SJSA1 (cell line): ENCODE results near the gene NANP. TPM values are rescaled to one million over a fixed set of nuclear protein-coding genes. Genes with fewer than 3 reads are reported as not detected.
"Not testable (repeated sequence)": the region's sequence is repeated elsewhere in the genome, so short reads cannot be mapped to it uniquely, and the experiment has no call there.

ENCODE experiments used
- DNase-seq, 2 experiments: peaks; one replicate each; pipeline ENCODE4 v3.0.0-alpha.2; 2015 to 2020; ENCODE audit warnings: low spot score in 2 of 2, low read depth in 1 of 2
- H3K27ac ChIP-seq: fragments of 250-450 bp; sonication (Bioruptor Pico); 2 replicates; pipeline ENCODE4 v1.5.1; 2020; ENCODE audit warnings: mild to moderate bottlenecking, moderate library complexity
- H3K27me3 ChIP-seq: fragments of 250-450 bp; sonication (Bioruptor Pico); replicated peaks from 2 replicates; pipeline ENCODE4 v1.5.1; 2020; ENCODE audit warnings: mild to moderate bottlenecking, moderate library complexity
- H3K36me3 ChIP-seq: fragments of 250-450 bp; sonication (Bioruptor Pico); 2 replicates; pipeline ENCODE4 v1.5.1; 2020; ENCODE audit warnings: mild to moderate bottlenecking
- H3K4me1 ChIP-seq: fragments of 250-450 bp; sonication (Bioruptor Pico); replicated peaks from 2 replicates; pipeline ENCODE4 v1.6.1; 2021; ENCODE audit warnings: mild to moderate bottlenecking
- H3K4me3 ChIP-seq: fragments of 250-450 bp; sonication (Bioruptor Pico); 2 replicates; pipeline ENCODE4 v1.5.1; 2020; ENCODE audit warnings: mild to moderate bottlenecking
- H3K9me3 ChIP-seq: fragments of 250-450 bp; sonication (Bioruptor Pico); replicated peaks from 2 replicates; pipeline ENCODE4 v1.5.1; 2020; ENCODE audit warnings: mild to moderate bottlenecking
- total RNA-seq: library from RNA; depleted of rRNA; stranded (reverse); fragments of >200 nt; shearing (Covaris generic); gene quantifications from 2 replicates; pipeline ENCODE4 v1.2.3, GENCODE V29; 2014; rRNA removed

Gene NANP
- total RNA-seq = 7.6 and 9.8 TPM in 2 replicates

GRCh38 chr20:25623736-25624499 lies at the start of gene NANP:
TSS of gene NANP (minus strand) at chr20:25624014. CDS start at chr20:25623948, 66 bp downstream.
- no peaks in the 10 kb centered on the region for H3K9me3 ChIP-seq
- H3K27ac ChIP-seq = peak within 1 kb of the TSS; percentile 86
- peak within 1 kb of the TSS; percentile 83 for H3K4me3 ChIP-seq
- DNase-seq = peak; percentile 98
- no peaks in the 10 kb centered on the region for H3K27me3 ChIP-seq
- peaks cover 18% of the 10 kb centered on the region for H3K4me1 ChIP-seq
- peaks cover 8% of the 10 kb centered on the region for H3K36me3 ChIP-seq

- DNase-seq = no peak
- Histone ChIP-seq H3K27ac (no peak overlapping the region), H3K4me1 (0 out of 2 replicates have a peak, but pooled peaks cover 6% of the 10 kb centered on the region), H3K4me3 (no peak overlapping the region), H3K9me3 (no peaks in the 10 kb centered on the region), H3K36me3 (peaks cover 50% of the 10 kb centered on the region), H3K27me3 (no peaks in the 10 kb centered on the region)
Observed at GRCh38 chr20:25672659-25673235, 48.9 kb upstream of the NANP start.

GRCh38 chr20:25669826-25670422 lies 46.1 kb upstream of the NANP start:
- Histone ChIP-seq H3K4me3 (no peak overlapping the region), H3K27me3 (no peaks in the 10 kb centered on the region), H3K4me1 (no peaks in the 10 kb centered on the region), H3K36me3 (peaks cover 22% of the 10 kb centered on the region), H3K27ac (no peak overlapping the region), H3K9me3 (no peaks in the 10 kb centered on the region)
- DNase-seq = no peak

GRCh38 chr20:25668446-25668845 lies 44.6 kb upstream of the NANP start:
- Histone ChIP-seq H3K27ac (no peak overlapping the region), H3K9me3 (no peaks in the 10 kb centered on the region), H3K4me1 (no peaks in the 10 kb centered on the region), H3K4me3 (no peak overlapping the region), H3K36me3 (peaks cover 8% of the 10 kb centered on the region), H3K27me3 (no peaks in the 10 kb centered on the region)
- DNase-seq = no peak

GRCh38 chr20:25659999-25660398 lies 36.2 kb upstream of the NANP start:
- no peak overlapping the region for H3K4me3 ChIP-seq
- no peak overlapping the region for H3K27ac ChIP-seq
- no peaks in the 10 kb centered on the region for H3K9me3 ChIP-seq
- no peaks in the 10 kb centered on the region for H3K36me3 ChIP-seq
- H3K27me3 ChIP-seq = no peaks in the 10 kb centered on the region
- no peak for DNase-seq
- H3K4me1 ChIP-seq = no peaks in the 10 kb centered on the region

- no peaks in the 10 kb centered on the region for H3K4me1 ChIP-seq
- H3K36me3 ChIP-seq = no peaks in the 10 kb centered on the region
- DNase-seq = no peak
- H3K9me3 ChIP-seq = no peaks in the 10 kb centered on the region
- no peaks in the 10 kb centered on the region; the same call in 1 of the 2 replicates for H3K27me3 ChIP-seq
- no peak overlapping the region for H3K27ac ChIP-seq
- no peak overlapping the region for H3K4me3 ChIP-seq
Observed at GRCh38 chr20:25654487-25654886, 30.7 kb upstream of the NANP start.

GRCh38 chr20:25652866-25653265 lies 29.1 kb upstream of the NANP start:
- not testable (repeated sequence) for H3K36me3 ChIP-seq, H3K27me3 ChIP-seq, DNase-seq, H3K4me1 ChIP-seq, H3K9me3 ChIP-seq, H3K4me3 ChIP-seq, H3K27ac ChIP-seq

GRCh38 chr20:25644814-25645213 lies 21.0 kb upstream of the NANP start:
- no peak for DNase-seq
- no peaks in the 10 kb centered on the region for H3K4me1 ChIP-seq

GRCh38 chr20:25643716-25644115 lies 19.9 kb upstream of the NANP start:
- Histone ChIP-seq H3K36me3 (no peaks in the 10 kb centered on the region), H3K27ac (no peak overlapping the region), H3K27me3 (no peaks in the 10 kb centered on the region), H3K9me3 (no peaks in the 10 kb centered on the region; the same call in 1 of the 2 replicates), H3K4me1 (no peaks in the 10 kb centered on the region), H3K4me3 (no peak overlapping the region)
- no peak for DNase-seq

More at GRCh38 chr20:25644814-25645213, 21.0 kb upstream of the NANP start:
- H3K9me3 ChIP-seq = no peaks in the 10 kb centered on the region; the same call in 1 of the 2 replicates
- H3K4me3 ChIP-seq = no peak overlapping the region
- H3K27me3 ChIP-seq = no peaks in the 10 kb centered on the region
- H3K27ac ChIP-seq = no peak overlapping the region
- H3K36me3 ChIP-seq = no peaks in the 10 kb centered on the region

- Histone ChIP-seq H3K27me3 (no peaks in the 10 kb centered on the region), H3K4me1 (peaks cover 5% of the 10 kb centered on the region; the same call in 1 of the 2 replicates), H3K36me3 (no peaks in the 10 kb centered on the region), H3K9me3 (no peaks in the 10 kb centered on the region), H3K27ac (no peak overlapping the region), H3K4me3 (no peak overlapping the region)
- no peak for DNase-seq
Observed at GRCh38 chr20:25637247-25637646, 13.4 kb upstream of the NANP start.

- Histone ChIP-seq H3K36me3 (no peaks in the 10 kb centered on the region), H3K4me1 (peaks cover 5% of the 10 kb centered on the region; the same call in 1 of the 2 replicates), H3K27me3 (no peaks in the 10 kb centered on the region), H3K9me3 (no peaks in the 10 kb centered on the region), H3K27ac (no peak overlapping the region), H3K4me3 (no peak overlapping the region)
- no peak for DNase-seq
Observed at GRCh38 chr20:25632940-25633790, 9.4 kb upstream of the NANP start.

- H3K4me1 ChIP-seq, H3K27ac ChIP-seq, H3K36me3 ChIP-seq, H3K9me3 ChIP-seq, DNase-seq, H3K4me3 ChIP-seq, H3K27me3 ChIP-seq: not testable (repeated sequence)
Observed at GRCh38 chr20:25630615-25631014, 6.8 kb upstream of the NANP start.

- Histone ChIP-seq H3K27me3 (no peaks in the 10 kb centered on the region), H3K4me3 (no peak overlapping the region), H3K27ac (no peak overlapping the region), H3K36me3 (no peaks in the 10 kb centered on the region), H3K9me3 (no peaks in the 10 kb centered on the region), H3K4me1 (peaks cover 6% of the 10 kb centered on the region)
- DNase-seq = no peak
Observed at GRCh38 chr20:25629816-25630499, 6.1 kb upstream of the NANP start.
